Choroid plexus epithelial cell (primary cell): ENCODE results near the gene SAPCD2.

Experiments used
- DNase-seq: peaks from one replicate; pipeline ENCODE4 v3.0.0-alpha.2; 2010; ENCODE audit warnings: low read depth
- H3K4me3 ChIP-seq: 2 replicates; pipeline ENCODE4 v1.5.1; 2011; ENCODE audit warnings: low read depth, mild to moderate bottlenecking, control low read depth, low read length, moderate library complexity
- CTCF ChIP-seq: conservative IDR thresholded peaks from 2 replicates; pipeline ENCODE4 v1.5.1; 2011; ENCODE audit warnings: low read depth, mild to moderate bottlenecking, control low read depth, inconsistent platforms, low read length, moderate library complexity

Gene SAPCD2

GRCh38 chr9:137114220-137114612, 43.9 kb upstream of the SAPCD2 start:
- H3K4me3 ChIP-seq, result peak overlapping the region; percentile 56
- no peak for TF ChIP-seq CTCF
- DNase-seq, result no peak

GRCh38 chr9:137113385-137114159, 43.2 kb upstream of the SAPCD2 start:
- TF ChIP-seq CTCF, result no peak
- peak overlapping the region; percentile 37 for H3K4me3 ChIP-seq
- peak; percentile 9 for DNase-seq

GRCh38 chr9:137112564-137113384, 42.4 kb upstream of the SAPCD2 start:
- no peak for TF ChIP-seq CTCF
- no peak for DNase-seq
- no peak overlapping the region for H3K4me3 ChIP-seq

- H3K4me3 ChIP-seq, result no peak overlapping the region
- DNase-seq, result no peak
- no peak for TF ChIP-seq CTCF
Observed at GRCh38 chr9:137111788-137112563, 41.6 kb upstream of the SAPCD2 start.

- H3K4me3 ChIP-seq, result no peak overlapping the region
- no peak for DNase-seq
- TF ChIP-seq CTCF, result no peak
Observed at GRCh38 chr9:137110911-137111787, 40.8 kb upstream of the SAPCD2 start.

GRCh38 chr9:137110147-137110910, 40.0 kb upstream of the SAPCD2 start:
- TF ChIP-seq CTCF, result no peak
- H3K4me3 ChIP-seq, result no peak overlapping the region
- DNase-seq, result no peak
